Measurements from ENCODE around the gene CCDC160.
"Not testable (repeated sequence)": the region's sequence is repeated elsewhere in the genome, so short reads cannot be mapped to it uniquely, and the experiment has no call there.

CCDC160 gene

DNA sequence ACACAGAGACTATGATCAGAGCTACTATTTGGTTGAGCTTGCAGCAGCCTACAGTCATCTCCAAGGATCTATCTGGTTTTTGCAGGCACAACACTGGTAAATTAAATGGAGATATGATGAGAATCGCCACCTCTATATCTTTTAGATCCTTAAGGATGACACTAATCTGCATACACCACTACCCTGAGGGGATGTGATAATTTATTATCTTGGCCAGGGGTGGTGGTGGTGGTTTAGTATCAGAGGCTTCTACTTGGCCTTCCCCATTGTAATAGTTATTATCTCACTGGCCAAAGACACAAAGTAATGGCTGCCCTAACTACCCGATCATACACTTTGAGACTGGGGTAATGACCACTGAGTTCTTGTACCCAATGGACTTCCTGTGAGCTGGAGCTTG, 21.2 kb downstream of the CCDC160 start:
- in situ Hi-C loops (cut with HindIII; ENCODE audit: low sequenced_read_pairs), result no loop called here

DNA sequence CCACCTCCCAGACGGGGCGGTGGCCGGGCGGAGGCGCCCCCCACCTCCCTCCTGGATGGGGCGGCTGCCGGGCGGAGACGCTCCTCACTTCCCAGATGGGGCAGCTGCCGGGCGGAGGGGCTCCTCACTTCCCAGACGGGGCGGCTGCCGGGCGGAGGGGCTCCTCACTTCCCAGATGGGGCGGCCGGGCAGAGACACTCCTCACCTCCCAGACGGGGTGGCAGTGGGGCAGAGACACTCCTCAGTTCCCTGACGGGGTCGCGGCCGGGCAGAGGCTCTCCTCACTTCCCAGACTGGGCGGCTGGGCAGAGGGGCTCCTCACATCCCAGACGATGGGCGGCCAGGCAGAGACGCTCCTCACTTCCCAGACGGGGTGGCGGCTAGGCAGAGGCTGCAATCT, 49.0 kb downstream of the CCDC160 start:
- not testable (repeated sequence) for H3K4me3 ChIP-seq (ENCODE audit: low read depth, low read length); DNase-seq (ENCODE audit: low read depth)
- in situ Hi-C loops (cut with HindIII; ENCODE audit: low sequenced_read_pairs), result loop anchor here (5.0 kb wide), 1 partner anchor 34 kb away; no protein-coding TSS in a partner anchor

More for the DNA sequence above, 21.2 kb downstream of the CCDC160 start:
- H3K4me3 ChIP-seq (ENCODE audit: low read depth, low read length), result no peak overlapping the region
- DNase-seq (ENCODE audit: low read depth), result no peak
- TF ChIP-seq, protein P1, sequence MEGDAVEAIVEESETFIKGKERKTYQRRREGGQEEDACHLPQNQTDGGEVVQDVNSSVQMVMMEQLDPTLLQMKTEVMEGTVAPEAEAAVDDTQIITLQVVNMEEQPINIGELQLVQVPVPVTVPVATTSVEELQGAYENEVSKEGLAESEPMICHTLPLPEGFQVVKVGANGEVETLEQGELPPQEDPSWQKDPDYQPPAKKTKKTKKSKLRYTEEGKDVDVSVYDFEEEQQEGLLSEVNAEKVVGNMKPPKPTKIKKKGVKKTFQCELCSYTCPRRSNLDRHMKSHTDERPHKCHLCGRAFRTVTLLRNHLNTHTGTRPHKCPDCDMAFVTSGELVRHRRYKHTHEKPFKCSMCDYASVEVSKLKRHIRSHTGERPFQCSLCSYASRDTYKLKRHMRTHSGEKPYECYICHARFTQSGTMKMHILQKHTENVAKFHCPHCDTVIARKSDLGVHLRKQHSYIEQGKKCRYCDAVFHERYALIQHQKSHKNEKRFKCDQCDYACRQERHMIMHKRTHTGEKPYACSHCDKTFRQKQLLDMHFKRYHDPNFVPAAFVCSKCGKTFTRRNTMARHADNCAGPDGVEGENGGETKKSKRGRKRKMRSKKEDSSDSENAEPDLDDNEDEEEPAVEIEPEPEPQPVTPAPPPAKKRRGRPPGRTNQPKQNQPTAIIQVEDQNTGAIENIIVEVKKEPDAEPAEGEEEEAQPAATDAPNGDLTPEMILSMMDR (IDR thresholded peaks at IDR 0.05; ENCODE audit: low read depth, low read length, missing control alignments), result no peak

DNA sequence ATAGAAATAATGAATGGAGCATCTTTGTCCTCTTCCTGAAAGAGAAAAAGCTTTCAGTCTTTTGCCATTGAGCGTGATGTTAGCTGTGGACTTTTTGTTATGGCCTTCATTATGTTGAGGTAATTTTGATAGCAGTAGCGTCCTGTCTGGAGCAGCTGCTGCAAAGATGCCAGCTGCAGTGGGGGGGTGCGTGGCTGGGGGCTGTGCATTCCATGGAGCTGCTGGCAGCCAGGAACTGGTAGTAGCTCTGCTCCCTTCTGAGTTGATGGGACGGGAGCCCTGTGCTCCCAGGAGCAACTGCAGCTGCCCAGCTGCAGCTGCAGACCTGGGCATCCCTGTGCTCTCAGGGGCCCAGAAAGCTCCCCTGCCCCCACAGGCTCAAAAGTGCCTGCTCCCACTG, 50.4 kb downstream of the CCDC160 start:
- no peak overlapping the region for H3K4me3 ChIP-seq (ENCODE audit: low read depth, low read length)
- in situ Hi-C loops (cut with HindIII; ENCODE audit: low sequenced_read_pairs), result loop anchor here (5.0 kb wide), 1 partner anchor 35 kb away; no protein-coding TSS in a partner anchor
- TF ChIP-seq, protein P1 (IDR thresholded peaks at IDR 0.05; ENCODE audit: low read depth, low read length, missing control alignments), result no peak
- DNase-seq (ENCODE audit: low read depth), result no peak

DNA sequence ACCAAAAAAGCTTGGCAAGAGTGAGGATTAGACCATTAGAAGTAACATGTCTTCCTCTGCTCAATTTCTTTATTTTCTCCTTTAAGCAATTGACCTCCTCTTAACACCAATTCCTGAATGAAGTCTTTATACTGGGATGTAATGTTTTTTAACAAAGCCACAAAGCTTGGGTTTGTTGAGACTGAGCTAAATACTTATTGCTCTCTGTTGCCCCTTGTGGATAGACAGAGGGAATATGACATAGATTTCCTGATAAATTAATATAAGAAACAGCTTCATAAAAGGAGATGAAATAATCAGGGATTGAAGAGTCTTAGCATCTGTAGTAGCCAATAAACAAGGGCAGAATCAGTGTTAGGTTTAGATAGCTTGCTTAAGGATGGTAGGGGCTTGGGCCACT, 57.6 kb downstream of the CCDC160 start:
- in situ Hi-C loops (cut with HindIII; ENCODE audit: low sequenced_read_pairs), result no loop called here
- no peak for DNase-seq (ENCODE audit: low read depth)

More for the DNA sequence above, 57.6 kb downstream of the CCDC160 start:
- TF ChIP-seq, protein P1 (IDR thresholded peaks at IDR 0.05; ENCODE audit: low read depth, low read length, missing control alignments), result peak; percentile 26
- no peak overlapping the region for H3K4me3 ChIP-seq (ENCODE audit: low read depth, low read length)

All from astrocyte of the cerebellum (primary cell).